Thoracic aorta (tissue), 2 donors: ENCODE data around the gene LTO1. TPM values are rescaled to one million over a fixed set of nuclear protein-coding genes. Genes with fewer than 3 reads are reported as not detected.
A peak's percentile ranks its signal among the peaks of the same experiment; 100 is the strongest.

ENCODE experiments used
- ATAC-seq: fragments of 150-250 bp; one replicate; pipeline ENCODE4 v1.8.0; 2017; ENCODE audit warnings: low read depth; ENCODE audit not compliant: insufficient number of reproducible peaks, low FRiP score
- DNase-seq: peaks from one replicate; pipeline ENCODE4 v3.0.0-alpha.2; 2020; ENCODE audit warnings: low spot score
- H3K27ac ChIP-seq, 2 donors: fragments of 200-600 bp; sonication (generic); 1 replicate in 1 of 2; 2 replicates in 1 of 2; pipeline ENCODE4 v1.5.1; 2016; ENCODE audit warnings: mild to moderate bottlenecking in 2 of 2, moderate library complexity in 2 of 2
- H3K27me3 ChIP-seq: fragments of 200-600 bp; sonication (generic); replicated peaks from 2 replicates; pipeline ENCODE4 v1.6.0; 2016; ENCODE audit warnings: mild to moderate bottlenecking; ENCODE audit not compliant: insufficient read depth
- H3K36me3 ChIP-seq: fragments of 200-600 bp; sonication (generic); one replicate; pipeline ENCODE4 v1.5.1; 2016
- H3K4me1 ChIP-seq, 2 donors: fragments of 200-600 bp; sonication (generic); 1 replicate in 1 of 2; 2 replicates in 1 of 2; pipeline versions ENCODE4 v1.5.1 to v1.6.0; 2016; ENCODE audit warnings: low read depth in 2 of 2, mild to moderate bottlenecking in 1 of 2; ENCODE audit not compliant: control insufficient read depth in 1 of 2
- H3K4me3 ChIP-seq: fragments of 200-600 bp; sonication (generic); 2 replicates; pipeline ENCODE4 v1.5.1; 2016; ENCODE audit warnings: mild to moderate bottlenecking
- H3K9me3 ChIP-seq: fragments of 200-600 bp; sonication (generic); 2 replicates; pipeline ENCODE4 v1.5.1; 2016
- total RNA-seq, 2 donors: library from RNA; depleted of rRNA; stranded (reverse); fragments of >200 nt; gene quantifications; one replicate each; pipeline versions ENCODE4 v1.1.0 to v1.2.3, GENCODE V29; 2016
- TF ChIP-seq, protein P1 (sequence below): fragments of 200-600 bp; sonication (generic); IDR thresholded peaks from one replicate; pipeline ENCODE4 v1.5.1; 2019; ENCODE audit warnings: antibody characterized with exemption

LTO1 gene, protein sequence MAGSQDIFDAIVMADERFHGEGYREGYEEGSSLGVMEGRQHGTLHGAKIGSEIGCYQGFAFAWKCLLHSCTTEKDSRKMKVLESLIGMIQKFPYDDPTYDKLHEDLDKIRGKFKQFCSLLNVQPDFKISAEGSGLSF
- 10 to 100 TPM; 23.6 to 43.5 TPM for total RNA-seq

DNA sequence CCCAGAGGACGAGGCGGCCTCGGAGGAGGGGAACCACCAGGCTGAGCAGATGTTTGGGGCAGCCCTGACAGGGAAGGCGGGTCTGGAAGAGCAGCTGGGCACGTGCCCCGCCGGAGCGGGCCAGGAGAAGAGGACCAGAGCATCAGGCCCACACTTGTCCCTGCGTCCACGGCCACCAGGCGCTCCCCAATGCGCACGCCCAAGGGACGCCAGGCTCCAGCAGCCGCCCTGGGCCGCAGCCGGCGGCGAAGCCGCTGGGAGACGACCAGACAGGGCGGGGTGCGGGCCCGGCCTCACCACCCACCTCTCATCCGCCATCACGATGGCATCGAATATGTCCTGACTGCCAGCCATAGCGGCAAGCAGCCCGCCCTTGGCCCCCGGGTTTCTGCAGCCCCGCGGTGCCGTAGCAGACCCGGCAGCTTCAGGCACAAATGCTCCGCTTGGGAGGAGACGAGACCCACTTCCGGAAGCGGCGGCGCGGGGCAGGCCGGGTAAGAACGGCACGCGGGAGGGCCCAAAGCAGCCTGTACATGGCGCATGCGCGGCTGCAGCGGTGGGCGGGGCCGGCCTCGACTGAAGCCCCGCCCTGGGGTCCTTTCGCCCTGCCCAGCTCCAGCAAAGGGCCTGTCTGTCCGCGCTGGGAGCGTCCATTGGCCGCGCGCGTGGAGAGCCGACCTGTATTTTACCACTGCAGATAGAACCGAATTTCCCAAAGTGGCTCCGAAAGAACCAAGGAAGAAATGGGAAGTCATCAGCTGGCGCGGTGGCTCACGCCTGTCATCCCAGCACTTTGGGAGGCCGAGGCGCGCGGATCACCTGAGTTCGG lies at the start of gene LTO1:
Gene LTO1, minus strand, starts transcription at position 468 of the 829 bp plus-strand sequence. Its CDS starts 114 bp downstream, at position 354.
- DNase-seq, result peak; percentile 84
- H3K9me3 ChIP-seq, result no peaks in the 10 kb centered on the region
- peak within 1 kb of the TSS; percentile 74 to 88 for H3K27ac ChIP-seq
- H3K36me3 ChIP-seq, result peaks cover 5% of the 10 kb centered on the region
- TF ChIP-seq, protein P1, sequence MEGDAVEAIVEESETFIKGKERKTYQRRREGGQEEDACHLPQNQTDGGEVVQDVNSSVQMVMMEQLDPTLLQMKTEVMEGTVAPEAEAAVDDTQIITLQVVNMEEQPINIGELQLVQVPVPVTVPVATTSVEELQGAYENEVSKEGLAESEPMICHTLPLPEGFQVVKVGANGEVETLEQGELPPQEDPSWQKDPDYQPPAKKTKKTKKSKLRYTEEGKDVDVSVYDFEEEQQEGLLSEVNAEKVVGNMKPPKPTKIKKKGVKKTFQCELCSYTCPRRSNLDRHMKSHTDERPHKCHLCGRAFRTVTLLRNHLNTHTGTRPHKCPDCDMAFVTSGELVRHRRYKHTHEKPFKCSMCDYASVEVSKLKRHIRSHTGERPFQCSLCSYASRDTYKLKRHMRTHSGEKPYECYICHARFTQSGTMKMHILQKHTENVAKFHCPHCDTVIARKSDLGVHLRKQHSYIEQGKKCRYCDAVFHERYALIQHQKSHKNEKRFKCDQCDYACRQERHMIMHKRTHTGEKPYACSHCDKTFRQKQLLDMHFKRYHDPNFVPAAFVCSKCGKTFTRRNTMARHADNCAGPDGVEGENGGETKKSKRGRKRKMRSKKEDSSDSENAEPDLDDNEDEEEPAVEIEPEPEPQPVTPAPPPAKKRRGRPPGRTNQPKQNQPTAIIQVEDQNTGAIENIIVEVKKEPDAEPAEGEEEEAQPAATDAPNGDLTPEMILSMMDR, result no peak
- H3K4me1 ChIP-seq, result peaks cover 13 to 32% of the 10 kb centered on the region in 2 donors
- peak within 1 kb of the TSS; percentile 89 for H3K4me3 ChIP-seq
- no peaks in the 10 kb centered on the region for H3K27me3 ChIP-seq
- peak; percentile 81 for ATAC-seq

DNA sequence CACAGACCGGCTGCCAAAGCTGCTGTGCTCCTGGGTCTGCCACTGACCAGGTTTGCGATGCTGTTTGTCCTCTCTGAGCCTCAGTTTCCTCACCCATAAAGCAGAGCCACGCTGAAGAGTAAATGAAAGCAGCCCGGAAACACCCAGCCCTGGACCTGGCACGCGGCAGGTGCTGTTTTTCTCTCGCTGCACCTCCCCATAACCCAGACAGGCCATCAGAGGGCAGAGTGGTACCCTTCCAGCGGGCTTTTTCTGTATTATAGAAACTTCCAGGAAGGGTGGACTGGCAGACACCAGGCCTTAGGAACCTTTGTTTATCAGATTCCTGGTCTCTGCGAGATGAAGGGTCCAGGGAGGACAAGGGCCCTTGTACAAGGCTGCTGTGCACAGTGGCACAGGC lies 46.6 kb upstream of the LTO1 start:
- ATAC-seq, result no peak
- H3K36me3 ChIP-seq, result no peaks in the 10 kb centered on the region
- H3K27ac ChIP-seq, result no peak overlapping the region
- H3K9me3 ChIP-seq, result no peaks in the 10 kb centered on the region
- H3K4me1 ChIP-seq, result no peaks in the 10 kb centered on the region
- DNase-seq, result no peak
- no peak overlapping the region for H3K4me3 ChIP-seq
- H3K27me3 ChIP-seq, result peaks cover 3% of the 10 kb centered on the region
- TF ChIP-seq, protein P1, result no peak

DNA sequence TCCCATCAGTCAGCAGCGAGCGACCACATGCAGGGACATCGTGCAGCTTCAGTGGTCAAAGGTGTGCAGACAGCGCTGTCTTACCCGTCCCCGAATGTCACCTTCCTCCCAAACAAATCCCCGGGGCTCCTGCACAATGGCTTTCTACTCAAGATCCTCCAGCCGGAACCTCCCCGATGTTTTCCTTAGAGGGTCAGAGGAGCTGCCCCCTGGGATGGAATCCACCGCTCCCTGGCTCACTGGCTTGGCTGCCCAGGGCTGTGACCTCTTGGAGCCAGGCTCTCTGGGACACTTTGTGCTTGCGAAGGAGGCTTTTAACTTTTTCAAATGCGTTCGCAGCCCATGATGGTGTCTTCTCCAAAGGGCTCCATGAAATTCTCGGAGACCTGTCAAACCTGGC lies 46.0 kb upstream of the LTO1 start:
- Histone ChIP-seq H3K4me1 (no peaks in the 10 kb centered on the region), H3K4me3 (no peak overlapping the region), H3K27ac (no peak overlapping the region), H3K27me3 (peaks cover 3% of the 10 kb centered on the region), H3K36me3 (no peaks in the 10 kb centered on the region), H3K9me3 (no peaks in the 10 kb centered on the region)
- TF ChIP-seq, protein P1, result no peak
- DNase-seq (no peak), ATAC-seq (no peak)

DNA sequence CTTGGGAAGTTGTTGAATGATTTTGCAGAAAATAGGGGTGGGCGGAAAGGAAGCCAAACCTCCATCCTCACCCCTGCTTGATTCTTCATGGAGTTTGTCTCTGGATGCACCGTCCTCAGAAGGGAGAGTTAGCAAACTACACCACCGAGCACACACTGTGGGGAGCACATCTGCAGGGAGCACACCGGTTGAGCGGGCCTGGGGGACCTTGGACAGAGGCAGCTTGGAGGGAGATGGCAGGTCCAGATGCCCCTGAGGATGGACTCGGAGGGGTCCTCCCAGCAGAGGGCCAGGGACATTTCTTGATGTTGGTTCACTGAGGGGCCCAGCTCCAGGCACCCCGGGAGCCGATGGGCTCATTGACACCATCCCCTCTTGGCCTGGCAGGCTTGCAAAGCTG lies 43.8 kb upstream of the LTO1 start:
- Histone ChIP-seq H3K27ac (no peak overlapping the region), H3K27me3 (peaks cover 3% of the 10 kb centered on the region), H3K4me3 (no peak overlapping the region), H3K36me3 (no peaks in the 10 kb centered on the region), H3K4me1 (no peaks in the 10 kb centered on the region), H3K9me3 (no peaks in the 10 kb centered on the region)
- no peak for DNase-seq
- TF ChIP-seq, protein P1, result no peak
- no peak for ATAC-seq

DNA sequence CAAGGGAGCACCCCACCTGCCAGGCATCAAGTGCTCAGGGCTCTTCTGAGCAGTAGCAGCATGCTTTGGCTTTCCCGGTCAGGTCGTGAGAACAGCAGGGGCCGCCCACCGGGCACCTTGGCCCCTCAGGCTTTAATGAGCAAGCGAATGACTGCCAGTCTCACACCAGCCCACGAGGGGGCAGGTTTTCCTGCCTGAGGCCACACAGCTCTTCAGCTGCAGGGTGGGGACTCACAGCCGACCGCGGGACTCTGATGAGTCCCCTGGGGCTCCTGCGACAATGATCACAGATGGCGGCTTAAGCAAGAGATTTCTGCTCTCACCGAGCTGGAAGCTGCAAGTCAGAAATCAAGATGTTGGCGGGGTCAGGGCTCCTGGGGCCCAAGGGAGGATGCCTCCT lies 43.0 kb upstream of the LTO1 start:
- TF ChIP-seq, protein P1, result no peak
- H3K36me3 ChIP-seq, result no peaks in the 10 kb centered on the region
- ATAC-seq, result no peak
- H3K4me1 ChIP-seq, result no peaks in the 10 kb centered on the region
- DNase-seq, result no peak
- H3K27ac ChIP-seq, result no peak overlapping the region
- H3K4me3 ChIP-seq, result no peak overlapping the region
- peaks cover 3% of the 10 kb centered on the region for H3K27me3 ChIP-seq
- no peaks in the 10 kb centered on the region for H3K9me3 ChIP-seq
